ENCODE measurements around the gene BRINP2. TPM values are rescaled to one million over a fixed set of nuclear protein-coding genes. Genes with fewer than 3 reads are reported as not detected.

The BRINP2 gene
- total and polyA plus RNA-seq, 11 donors = 0.11 to 1.2 (median 0.19) TPM

GRCh38 chr1:177300431-177300830, 129.7 kb downstream of the BRINP2 start:
- intact Hi-C loops (cut with DNase I) = no loop called here
- ATAC-seq = no peak

GRCh38 chr1:177301425-177302124, 130.8 kb downstream of the BRINP2 start:
- peaks cover 0 to 8% (median 0%) of the 10 kb centered on the region in 9 donors for H3K27me3 ChIP-seq
- ATAC-seq = no peak
- TF ChIP-seq CTCF (IDR thresholded peaks at IDR 0.05) = no peak
- peaks cover 0 to 17% (median 6%) of the 10 kb centered on the region in 12 donors for H3K4me1 ChIP-seq
- WGBS, 4 donors = 8 to 28% (median 17%) methylated on average over 1 of the region's 1 CpG
- H3K36me3 ChIP-seq = no peaks in the 10 kb centered on the region
- H3K4me3 ChIP-seq = no peak overlapping the region
- intact Hi-C loops (cut with DNase I) = no loop called here
- no peaks in the 10 kb centered on the region for H3K9me3 ChIP-seq
- H3K27ac ChIP-seq = no peak overlapping the region
- no peak for DNase-seq

More at GRCh38 chr1:177300431-177300830, 129.7 kb downstream of the BRINP2 start:
- no peaks in the 10 kb centered on the region for H3K36me3 ChIP-seq
- WGBS, 4 donors = 92 to 100% (median 96%) methylated on average over 1 of the region's 1 CpG
- H3K27me3 ChIP-seq = peaks cover 0 to 8% (median 0%) of the 10 kb centered on the region in 9 donors
- peaks cover 0 to 17% (median 6%) of the 10 kb centered on the region in 12 donors for H3K4me1 ChIP-seq
- no peak for DNase-seq
- H3K9me3 ChIP-seq = peaks cover 0 to under 1% (median 0%) of the 10 kb centered on the region in 12 donors
- no peak overlapping the region for H3K27ac ChIP-seq
- no peak overlapping the region for H3K4me3 ChIP-seq
- TF ChIP-seq POLR2A (IDR thresholded peaks at IDR 0.05) = no peak

GRCh38 chr1:177302357-177303044, 131.7 kb downstream of the BRINP2 start:
- intact Hi-C loops (cut with DNase I) = no loop called here
- Histone ChIP-seq H3K4me3 (no peak overlapping the region), H3K4me1 (peaks cover 0 to 17% (median 6%) of the 10 kb centered on the region in 12 donors), H3K9me3 (no peaks in the 10 kb centered on the region), H3K27me3 (peaks cover 0 to 8% (median 0%) of the 10 kb centered on the region in 9 donors), H3K36me3 (no peaks in the 10 kb centered on the region), H3K27ac (peak overlapping the region in 3 of 12 donors; percentile 9 to 25 (median 19))
- TF ChIP-seq CTCF (IDR thresholded peaks at IDR 0.05) (no peak), POLR2A (IDR thresholded peaks at IDR 0.05) (no peak)
- ATAC-seq = peak; percentile 87 to 91 (median 91)
- peak in 4 of 5 donors; percentile 35 to 77 (median 48) for DNase-seq
- 38 to 59% (median 53%) methylated on average over 7 of the region's 7 CpGs for WGBS, 4 donors

GRCh38 chr1:177305040-177306018, 134.6 kb downstream of the BRINP2 start:
- no peak for TF ChIP-seq CTCF (IDR thresholded peaks at IDR 0.05)
- TF ChIP-seq POLR2A (IDR thresholded peaks at IDR 0.05) = no peak
- DNase-seq = no peak
- Histone ChIP-seq H3K36me3 (no peaks in the 10 kb centered on the region), H3K27ac (no peak overlapping the region), H3K4me3 (no peak overlapping the region), H3K9me3 (no peaks in the 10 kb centered on the region), H3K27me3 (peaks cover 0 to 8% (median 0%) of the 10 kb centered on the region in 9 donors), H3K4me1 (peaks cover 0 to 17% (median 6%) of the 10 kb centered on the region in 12 donors)
- intact Hi-C loops (cut with DNase I) = no loop called here
- 50 to 57% (median 55%) methylated on average over 11 of the region's 11 CpGs for WGBS, 4 donors
- no peak for ATAC-seq

All from heart left ventricle (tissue), 16 donors.